Measurements from ENCODE around the gene RNF43. TPM values are rescaled to one million over a fixed set of nuclear protein-coding genes. Genes with fewer than 3 reads are reported as not detected.
A peak's percentile ranks its signal among the peaks of the same experiment; 100 is the strongest.

The RNF43 gene
- total RNA-seq, 1 experiment from 2014 or later, result 42.2 TPM

DNA sequence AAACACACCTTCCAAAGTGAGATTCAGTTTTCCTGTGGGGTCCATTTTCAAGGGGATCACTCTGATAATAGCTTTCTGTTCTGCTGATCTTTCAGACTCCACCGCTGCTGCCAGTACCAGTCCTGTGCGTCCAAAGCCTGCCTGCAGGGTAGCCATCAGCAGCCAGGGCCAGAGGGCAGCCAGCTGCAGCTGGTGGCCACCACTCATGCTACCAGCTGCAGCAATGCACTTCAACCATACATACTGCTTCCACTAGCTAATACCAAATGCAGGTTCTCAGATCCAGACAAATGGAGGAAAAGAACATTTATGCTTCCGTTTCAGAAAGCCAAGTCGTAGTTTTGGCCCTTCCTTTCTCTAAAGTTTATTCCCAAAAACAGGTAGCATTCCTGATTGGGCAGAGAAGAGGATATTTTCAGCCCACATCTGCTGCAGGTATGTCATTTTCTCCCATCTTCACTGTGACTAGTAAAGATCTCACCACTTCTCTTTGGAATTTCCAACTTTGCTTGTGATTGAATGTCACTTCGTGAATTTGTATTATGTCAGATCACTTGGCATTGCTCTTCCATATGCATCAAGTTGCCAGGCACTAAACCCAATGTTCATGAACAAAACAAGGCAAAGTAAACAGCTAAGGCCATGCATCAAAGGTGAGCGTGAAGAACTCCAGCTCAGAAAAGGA is 1.8 kb downstream of the RNF43 start (continued):
- TF ChIP-seq, protein P1, sequence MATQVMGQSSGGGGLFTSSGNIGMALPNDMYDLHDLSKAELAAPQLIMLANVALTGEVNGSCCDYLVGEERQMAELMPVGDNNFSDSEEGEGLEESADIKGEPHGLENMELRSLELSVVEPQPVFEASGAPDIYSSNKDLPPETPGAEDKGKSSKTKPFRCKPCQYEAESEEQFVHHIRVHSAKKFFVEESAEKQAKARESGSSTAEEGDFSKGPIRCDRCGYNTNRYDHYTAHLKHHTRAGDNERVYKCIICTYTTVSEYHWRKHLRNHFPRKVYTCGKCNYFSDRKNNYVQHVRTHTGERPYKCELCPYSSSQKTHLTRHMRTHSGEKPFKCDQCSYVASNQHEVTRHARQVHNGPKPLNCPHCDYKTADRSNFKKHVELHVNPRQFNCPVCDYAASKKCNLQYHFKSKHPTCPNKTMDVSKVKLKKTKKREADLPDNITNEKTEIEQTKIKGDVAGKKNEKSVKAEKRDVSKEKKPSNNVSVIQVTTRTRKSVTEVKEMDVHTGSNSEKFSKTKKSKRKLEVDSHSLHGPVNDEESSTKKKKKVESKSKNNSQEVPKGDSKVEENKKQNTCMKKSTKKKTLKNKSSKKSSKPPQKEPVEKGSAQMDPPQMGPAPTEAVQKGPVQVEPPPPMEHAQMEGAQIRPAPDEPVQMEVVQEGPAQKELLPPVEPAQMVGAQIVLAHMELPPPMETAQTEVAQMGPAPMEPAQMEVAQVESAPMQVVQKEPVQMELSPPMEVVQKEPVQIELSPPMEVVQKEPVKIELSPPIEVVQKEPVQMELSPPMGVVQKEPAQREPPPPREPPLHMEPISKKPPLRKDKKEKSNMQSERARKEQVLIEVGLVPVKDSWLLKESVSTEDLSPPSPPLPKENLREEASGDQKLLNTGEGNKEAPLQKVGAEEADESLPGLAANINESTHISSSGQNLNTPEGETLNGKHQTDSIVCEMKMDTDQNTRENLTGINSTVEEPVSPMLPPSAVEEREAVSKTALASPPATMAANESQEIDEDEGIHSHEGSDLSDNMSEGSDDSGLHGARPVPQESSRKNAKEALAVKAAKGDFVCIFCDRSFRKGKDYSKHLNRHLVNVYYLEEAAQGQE (IDR thresholded peaks at IDR 0.05; ENCODE audit: low read depth), result no peak
- no peak for TF ChIP-seq SP1 (IDR thresholded peaks at IDR 0.05; ENCODE audit: low read depth)

DNA sequence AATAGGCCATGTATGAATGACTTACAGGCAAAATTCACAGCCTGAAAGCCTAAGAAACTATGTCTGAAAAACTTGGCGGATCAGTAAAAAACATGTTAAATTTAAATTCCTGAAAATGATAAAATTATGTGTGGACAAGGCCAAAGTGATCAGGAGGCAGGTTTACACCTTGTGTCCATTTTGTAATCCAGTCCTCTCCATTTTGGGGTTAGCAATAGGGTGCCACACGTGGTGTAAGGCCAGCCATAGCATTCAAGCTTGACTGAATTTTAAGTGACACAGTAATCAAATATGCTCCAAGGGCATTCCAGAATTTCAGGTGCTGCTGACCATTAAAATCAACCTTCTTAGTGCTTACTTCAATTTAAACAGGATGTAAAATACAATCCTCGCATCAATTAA is 2.7 kb downstream of the RNF43 start:
- ATAC-seq, result no peak

More for the DNA sequence above, 2.7 kb downstream of the RNF43 start:
- Histone ChIP-seq H3K36me3 (ENCODE audit: control insufficient read depth in 1 of 2, insufficient read depth in 2 of 2, low read length in 2 of 2) (peaks cover 0 to 5% of the 10 kb centered on the region in 2 experiments; a peak in 2 of 4 replicates), H3K27me3 (ENCODE audit: insufficient read depth, low read length) (no peaks in the 10 kb centered on the region), H3K4me1 (ENCODE audit: control insufficient read depth in 1 of 2, insufficient read depth in 2 of 2, low read length in 2 of 2) (peaks cover 79 to 93% of the 10 kb centered on the region in 2 experiments), H3K4me2 (ENCODE audit: low read length) (peak overlapping the region; percentile 86), H3K27ac (ENCODE audit: low read depth, low read length) (peak overlapping the region; percentile 78; the same call in 1 of the 2 replicates), H4K20me1 (ENCODE audit: insufficient read depth) (no peaks in the 10 kb centered on the region), H3K4me3 (replicated peaks in 1 of 2; ENCODE audit: low read depth in 1 of 2, low read length in 2 of 2) (peak overlapping the region; percentile 66 to 68), H3K9ac (ENCODE audit: low read length) (peak overlapping the region; percentile 80), H3K9me3 (ENCODE audit: control insufficient read depth in 1 of 2, insufficient read depth in 1 of 2, low read depth in 1 of 2, low read length in 2 of 2) (no peaks in the 10 kb centered on the region), H2AFZ (ENCODE audit: low read depth, low read length, poor library complexity, severe bottlenecking) (no peak overlapping the region), H3K79me2 (ENCODE audit: insufficient read depth, low read length) (peaks cover 77% of the 10 kb centered on the region), H3K9me2 (ENCODE audit: insufficient read depth) (no peaks in the 10 kb centered on the region)
- ChIA-PET POLR2A (interaction anchor here (1.4 to 4.6 kb wide), 8 partner anchors 10 to 97 kb away, joined by 4 to 54 read pairs (median 14); partner anchors contain the start of gene SUPT4H1), RAD21 (ENCODE audit: low non-redundant PET in 1 of 2, low total read pairs in 2 of 2, uncharacterized antibody in 2 of 2, unreplicated experiment in 2 of 2) (no interaction called here), CTCF (interaction anchor here (0.7 to 1.8 kb wide), 7 partner anchors 14 to 215 kb away, joined by 3 to 7 read pairs (median 3); partner anchors contain the start of gene SUPT4H1)
- no peak for DNase-seq (ENCODE audit: low read depth, low spot score)
- BruUV-seq (replicated peaks), result no TSS peak
- intact Hi-C loops (cut with micrococcal nuclease), result no loop called here
- TF ChIP-seq ZFX (IDR thresholded peaks at IDR 0.05) (no peak), YY1 (IDR thresholded peaks at IDR 0.05; ENCODE audit: extremely low read depth, insufficient replicate concordance, low read depth, low read length) (peak; percentile 93), SIN3A (IDR thresholded peaks at IDR 0.05; ENCODE audit: low read depth) (peak; percentile 20; the same call in 1 of the 2 replicates), CBX3 (IDR thresholded peaks at IDR 0.05; ENCODE audit: low read depth) (no peak), POLR2AphosphoS5 (IDR thresholded peaks at IDR 0.05; ENCODE audit: low read depth, low read length) (0 out of 2 replicates have a peak, but pooled peaks have one; percentile 35)
- TF ChIP-seq, protein P2, sequence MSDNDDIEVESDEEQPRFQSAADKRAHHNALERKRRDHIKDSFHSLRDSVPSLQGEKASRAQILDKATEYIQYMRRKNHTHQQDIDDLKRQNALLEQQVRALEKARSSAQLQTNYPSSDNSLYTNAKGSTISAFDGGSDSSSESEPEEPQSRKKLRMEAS (IDR thresholded peaks at IDR 0.05), result peak; percentile 89
